Endothelial cell of umbilical vein (primary cell): ENCODE measurements around the gene C5orf58. TPM values are rescaled to one million over a fixed set of nuclear protein-coding genes. Genes with fewer than 3 reads are reported as not detected.

Source experiments
- BruUV-seq: library from RNA; stranded (reverse); fragments of 400-500 nt; replicated peaks from 2 replicates; lab custom pipeline; 2021; lab: Mats Ljungman, UMichigan
- CTCF ChIA-PET: fragments of 300-600, 350-600 bp; sonication (Branson Sonifier 250); formaldehyde crosslinking; loops from one replicate; lab custom pipeline; 2021; ENCODE audit warnings: antibody characterized with exemption, inconsistent platforms; lab: Charles Lee
- POLR2A ChIA-PET: fragments of 300-600, 350-600 bp; sonication (Branson Sonifier 250); formaldehyde crosslinking; loops from one replicate; lab custom pipeline; 2021; ENCODE audit warnings: antibody characterized with exemption, inconsistent platforms; lab: Charles Lee
- DNase-seq: peaks from one replicate; pipeline ENCODE4 v3.0.0-alpha.2; 2011; ENCODE audit warnings: low read depth, low spot score
- FAIRE-seq: peaks from 2 replicates; lab custom pipeline; 2011; peaks lifted over from hg19 to GRCh38; lab: Jason Lieb, UNC
- H2AFZ ChIP-seq: 2 replicates; pipeline ENCODE4 v1.6.0; 2012; ENCODE audit warnings: low read depth, low read length, control low read depth, inconsistent platforms
- H3K27ac ChIP-seq: 2 replicates; pipeline ENCODE4 v1.5.1; 2011; ENCODE audit warnings: low read depth, mild to moderate bottlenecking, control low read depth, low read length, moderate library complexity; ENCODE audit not compliant: insufficient read depth
- H3K27me3 ChIP-seq, 2 experiments: 2 replicates each; pipeline versions ENCODE4 v1.6.0 to v1.6.1; 2011; ENCODE audit warnings: low read length in 2 of 2, mixed read lengths in 1 of 2; ENCODE audit not compliant: control insufficient read depth in 2 of 2, insufficient read depth in 2 of 2
- H3K36me3 ChIP-seq, 2 experiments: 2 replicates in 1 of 2; 3 replicates in 1 of 2; pipeline ENCODE4 v1.5.1; 2011; ENCODE audit warnings: low read length in 2 of 2, mild to moderate bottlenecking in 1 of 2, moderate library complexity in 1 of 2; ENCODE audit not compliant: control insufficient read depth in 2 of 2, insufficient read depth in 2 of 2; ENCODE audit errors: extremely low read depth in 1 of 2
- H3K4me1 ChIP-seq: 3 replicates; pipeline ENCODE4 v1.5.1; 2011; ENCODE audit warnings: mild to moderate bottlenecking, low read length; ENCODE audit not compliant: control insufficient read depth, insufficient read depth; ENCODE audit errors: extremely low read depth
- H3K4me2 ChIP-seq: 2 replicates; pipeline ENCODE4 v1.6.1; 2011; ENCODE audit warnings: low read length, control low read depth, mixed read lengths; ENCODE audit not compliant: insufficient read depth
- H3K4me3 ChIP-seq, 3 experiments: fragments of 200-600 bp in 1 of 3; sonication (generic), shearing (Covaris generic) in 1 of 3; replicated peaks in 1 of 3; 2 replicates each; pipeline ENCODE4 v1.5.1; 2011 to 2016; ENCODE audit warnings: control low read depth in 3 of 3, low read length in 3 of 3, mild to moderate bottlenecking in 2 of 3, inconsistent platforms in 1 of 3, low read depth in 1 of 3, moderate library complexity in 1 of 3; ENCODE audit not compliant: insufficient read depth in 1 of 3
- H3K79me2 ChIP-seq: 2 replicates; pipeline ENCODE4 v1.6.0; 2012; ENCODE audit warnings: low read length, inconsistent platforms; ENCODE audit not compliant: control insufficient read depth, insufficient read depth
- H3K9ac ChIP-seq: replicated peaks from 2 replicates; pipeline ENCODE3; 2011; ENCODE audit warnings: low read length, control low read depth; ENCODE audit not compliant: insufficient read depth; ENCODE audit errors: extremely low read depth
- H3K9me1 ChIP-seq: replicated peaks from 3 replicates; pipeline ENCODE4 v1.6.0; 2011; ENCODE audit warnings: mild to moderate bottlenecking, low read length; ENCODE audit not compliant: control insufficient read depth, insufficient read depth; ENCODE audit errors: extremely low read depth
- H3K9me3 ChIP-seq: replicated peaks from 2 replicates; pipeline ENCODE4 v1.5.1; 2012; ENCODE audit warnings: low read length, inconsistent platforms; ENCODE audit not compliant: control insufficient read depth, insufficient read depth
- H4K20me1 ChIP-seq: replicated peaks from 2 replicates; pipeline ENCODE3; 2011; ENCODE audit warnings: mild to moderate bottlenecking, low read length; ENCODE audit not compliant: control insufficient read depth, insufficient read depth; ENCODE audit errors: extremely low read depth
- EZH2 ChIP-seq: IDR thresholded peaks from 2 replicates; pipeline ENCODE4 v1.6.1; 2012; ENCODE audit warnings: borderline replicate concordance, low read depth, mild to moderate bottlenecking, moderate library complexity, low read length, inconsistent platforms; ENCODE audit not compliant: severe bottlenecking
- FOS ChIP-seq: IDR thresholded peaks from 2 replicates; pipeline ENCODE4 v1.6.1; 2011; ENCODE audit warnings: mild to moderate bottlenecking, low read length, moderate library complexity, borderline replicate concordance; ENCODE audit not compliant: insufficient read depth
- GATA2 ChIP-seq: IDR thresholded peaks from 2 replicates; pipeline ENCODE4 v1.7.0; 2011; ENCODE audit warnings: low read depth, mild to moderate bottlenecking, moderate library complexity, mixed read lengths, low read length; ENCODE audit not compliant: insufficient read length, insufficient read depth
- JUN ChIP-seq: IDR thresholded peaks from 2 replicates; pipeline ENCODE4 v1.6.1; 2011; ENCODE audit warnings: borderline replicate concordance, low read depth; ENCODE audit not compliant: insufficient read length, insufficient read depth
- MYC ChIP-seq: IDR thresholded peaks from one replicate; pipeline ENCODE4 v1.6.1; 2011; ENCODE audit warnings: mild to moderate bottlenecking, low read depth, low read length
- POLR2A ChIP-seq: IDR thresholded peaks from 2 replicates; pipeline ENCODE4 v1.6.1; 2012; ENCODE audit warnings: low read depth, mild to moderate bottlenecking, control low read depth, low read length
- POLR2AphosphoS5 ChIP-seq: IDR thresholded peaks from 2 replicates; pipeline ENCODE4 v1.6.1; 2012; ENCODE audit warnings: low read depth, mild to moderate bottlenecking, control low read depth, low read length, moderate library complexity; ENCODE audit not compliant: insufficient read depth
- dilution Hi-C: fragments of 300-500 bp; cut with MboI; formaldehyde crosslinking; loops from one replicate; pipeline ENCODE4 v1.15.0; 2019; ENCODE audit warnings: low sequenced_read_pairs; ENCODE audit not compliant: extremely low pct_ligation_motif_present
- intact Hi-C: fragments of 100-400 bp; cut with micrococcal nuclease; formaldehyde crosslinking; loops from one replicate; pipeline ENCODE4 v1.10.0; 2022
- polyA plus RNA-seq, 4 experiments: library from polyadenylated mRNA; depleted of rRNA in 3 of 4; stranded (reverse) in 3 of 4; unstranded in 1 of 4; fragments of >200 nt; gene quantifications; 2 replicates each; pipeline versions ENCODE4 v1.2.1 to v1.2.3, GENCODE V29; 2011 to 2012; ENCODE audit warnings: missing spikeins in 1 of 4
- total RNA-seq: library from RNA; stranded (reverse); gene quantifications from 2 replicates; pipeline ENCODE4 v1.2.3, GENCODE V29; 2021
- TF ChIP-seq, protein P1 (sequence below): IDR thresholded peaks from 2 replicates; pipeline ENCODE4 v1.6.1; 2011; ENCODE audit not compliant: insufficient read depth, insufficient read length
- TF ChIP-seq, protein P2 (sequence below), 2 donors: IDR thresholded peaks; 1 replicate in 1 of 2; 2 replicates in 1 of 2; pipeline ENCODE4 v1.5.1; 2011; ENCODE audit warnings: low read length in 2 of 2, mild to moderate bottlenecking in 2 of 2, moderate library complexity in 2 of 2, control low read depth in 1 of 2, inconsistent platforms in 1 of 2, low read depth in 1 of 2; ENCODE audit not compliant: insufficient read depth in 1 of 2; ENCODE audit errors: extremely low read depth in 1 of 2

Gene C5orf58
- total and polyA plus RNA-seq, 2 donors (not counting 3 experiments of a cell fraction or from before 2014, with no cell fraction given) = not detected

DNA sequence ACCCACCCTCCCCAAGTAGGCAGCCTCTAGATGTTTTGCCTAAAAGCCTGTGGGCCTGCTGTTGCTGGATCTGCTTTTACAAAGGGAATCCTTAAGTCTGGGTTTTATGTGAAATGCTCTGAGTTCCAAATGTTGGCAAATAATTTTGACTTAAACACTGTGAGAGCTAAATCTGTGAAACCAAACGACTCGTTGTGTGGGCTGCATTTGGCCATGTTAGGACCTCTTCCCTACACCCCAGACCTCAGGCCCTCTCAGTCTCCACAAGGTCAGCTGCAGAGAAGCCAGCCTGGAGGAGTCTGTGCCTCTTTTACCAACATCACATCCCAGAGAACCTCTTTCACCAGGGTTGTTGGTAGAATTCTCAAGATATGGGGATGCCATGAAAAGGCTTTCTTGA is 55.4 kb downstream of the C5orf58 start:
- ChIA-PET CTCF (no interaction called here), POLR2A (no interaction called here)
- no TSS peak for BruUV-seq
- Histone ChIP-seq H3K9me3 (no peaks in the 10 kb centered on the region), H3K27ac (no peak overlapping the region), H3K27me3 (peaks cover 3 to 9% of the 10 kb centered on the region in 2 experiments), H3K79me2 (no peaks in the 10 kb centered on the region), H2AFZ (no peak overlapping the region), H3K4me1 (no peaks in the 10 kb centered on the region), H3K4me3 (no peak overlapping the region), H4K20me1 (no peaks in the 10 kb centered on the region), H3K9ac (no peak overlapping the region), H3K9me1 (no peaks in the 10 kb centered on the region), H3K4me2 (no peak overlapping the region), H3K36me3 (no peaks in the 10 kb centered on the region)
- intact Hi-C loops = no loop called here
- FAIRE-seq (no peak), DNase-seq (no peak)
- dilution Hi-C loops = no loop called here
- TF ChIP-seq, protein P1, sequence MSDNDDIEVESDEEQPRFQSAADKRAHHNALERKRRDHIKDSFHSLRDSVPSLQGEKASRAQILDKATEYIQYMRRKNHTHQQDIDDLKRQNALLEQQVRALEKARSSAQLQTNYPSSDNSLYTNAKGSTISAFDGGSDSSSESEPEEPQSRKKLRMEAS = no peak
- TF ChIP-seq EZH2 (no peak), GATA2 (no peak), POLR2A (no peak), POLR2AphosphoS5 (no peak), MYC (no peak), FOS (no peak), JUN (no peak)
- TF ChIP-seq, protein P2, sequence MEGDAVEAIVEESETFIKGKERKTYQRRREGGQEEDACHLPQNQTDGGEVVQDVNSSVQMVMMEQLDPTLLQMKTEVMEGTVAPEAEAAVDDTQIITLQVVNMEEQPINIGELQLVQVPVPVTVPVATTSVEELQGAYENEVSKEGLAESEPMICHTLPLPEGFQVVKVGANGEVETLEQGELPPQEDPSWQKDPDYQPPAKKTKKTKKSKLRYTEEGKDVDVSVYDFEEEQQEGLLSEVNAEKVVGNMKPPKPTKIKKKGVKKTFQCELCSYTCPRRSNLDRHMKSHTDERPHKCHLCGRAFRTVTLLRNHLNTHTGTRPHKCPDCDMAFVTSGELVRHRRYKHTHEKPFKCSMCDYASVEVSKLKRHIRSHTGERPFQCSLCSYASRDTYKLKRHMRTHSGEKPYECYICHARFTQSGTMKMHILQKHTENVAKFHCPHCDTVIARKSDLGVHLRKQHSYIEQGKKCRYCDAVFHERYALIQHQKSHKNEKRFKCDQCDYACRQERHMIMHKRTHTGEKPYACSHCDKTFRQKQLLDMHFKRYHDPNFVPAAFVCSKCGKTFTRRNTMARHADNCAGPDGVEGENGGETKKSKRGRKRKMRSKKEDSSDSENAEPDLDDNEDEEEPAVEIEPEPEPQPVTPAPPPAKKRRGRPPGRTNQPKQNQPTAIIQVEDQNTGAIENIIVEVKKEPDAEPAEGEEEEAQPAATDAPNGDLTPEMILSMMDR (IDR thresholded peaks at IDR 0.05; ENCODE audit: extremely low read depth in 1 of 2, insufficient read depth in 1 of 2, low read depth in 1 of 2, low read length in 2 of 2) = no peak
